ENCODE measurements around the gene HDAC4. TPM values are rescaled to one million over a fixed set of nuclear protein-coding genes. Genes with fewer than 3 reads are reported as not detected.

The HDAC4 gene
- total and polyA plus RNA-seq, 9 donors: 10.1 to 17.6 (median 13.3) TPM

DNA sequence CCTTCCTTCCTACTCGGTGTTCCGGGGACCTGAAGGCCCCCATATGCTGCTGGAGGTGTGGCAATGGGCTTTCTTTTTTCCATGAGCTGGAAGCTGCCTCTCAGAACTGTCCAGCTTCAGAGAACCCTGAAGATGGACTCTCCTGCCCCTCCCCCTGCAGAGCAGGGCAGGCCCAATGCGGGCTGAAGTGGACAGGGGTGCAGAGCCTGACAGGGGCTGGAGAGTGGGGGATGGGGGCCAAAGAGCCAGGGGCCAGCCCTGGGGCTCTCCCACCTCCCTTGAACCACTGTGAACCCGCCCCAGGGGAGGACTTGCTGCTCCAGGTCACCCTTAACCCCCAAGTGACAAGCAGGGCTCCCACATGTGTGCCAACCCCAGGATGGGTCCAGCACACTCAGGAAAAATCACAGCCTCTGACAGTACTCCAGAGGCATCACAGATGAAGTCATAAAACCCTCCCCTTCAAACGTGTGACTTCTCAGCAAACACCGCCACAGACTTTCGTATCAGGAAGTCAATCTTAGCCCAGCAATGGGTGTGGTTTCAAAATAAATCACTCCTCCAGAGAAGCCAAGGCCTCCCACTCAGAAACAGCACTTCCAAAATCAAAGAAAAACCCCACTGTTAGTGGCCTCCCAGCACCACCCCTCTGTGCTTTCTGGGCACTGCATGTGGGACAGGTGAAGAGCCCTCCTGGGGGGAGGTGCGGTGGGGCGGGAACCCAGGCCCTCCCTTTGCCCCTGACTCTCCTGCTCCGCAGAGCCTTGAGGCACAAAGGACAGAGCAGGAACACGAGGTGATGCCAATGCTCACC, 135.8 kb downstream of the HDAC4 start:
- H3K27me3 ChIP-seq (ENCODE audit: control insufficient read depth, insufficient read depth, low read length): no peaks in the 10 kb centered on the region
- H3K4me1 ChIP-seq (ENCODE audit: control insufficient read depth, insufficient read depth, low read length): peaks cover 65% of the 10 kb centered on the region
- peak; percentile 72 for DNase-seq
- no peaks in the 10 kb centered on the region for H3K9me3 ChIP-seq (replicated peaks; ENCODE audit: control insufficient read depth, low read depth, low read length)
- no peak overlapping the region for H3K4me3 ChIP-seq (ENCODE audit: low read length)
- peak overlapping the region; percentile 49 for H3K27ac ChIP-seq (ENCODE audit: low read length)
- no peaks in the 10 kb centered on the region for H3K36me3 ChIP-seq (ENCODE audit: control insufficient read depth, insufficient read depth, low read length)
- WGBS (ENCODE audit: insufficient coverage): 57% methylated on average over 8 of the region's 11 CpGs

DNA sequence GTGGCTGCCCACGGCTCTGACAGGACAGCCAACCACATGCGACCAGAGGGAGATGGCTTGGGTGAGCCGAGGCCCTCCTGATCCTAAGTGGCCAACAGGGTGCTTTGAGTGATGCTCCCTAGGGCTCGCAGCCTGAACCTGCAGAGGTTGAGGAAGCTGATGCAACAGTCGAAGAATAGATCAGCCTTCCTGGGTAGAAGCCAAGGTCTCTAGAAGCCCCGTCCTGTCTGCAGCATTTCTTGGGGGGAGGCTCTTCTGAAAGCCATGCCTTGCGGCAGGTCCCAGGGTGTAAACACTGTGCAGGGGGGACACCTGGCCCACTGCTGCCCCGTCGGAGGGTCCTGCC, 136.4 kb downstream of the HDAC4 start:
- H3K36me3 ChIP-seq (ENCODE audit: control insufficient read depth, insufficient read depth, low read length): no peaks in the 10 kb centered on the region
- H3K27me3 ChIP-seq (ENCODE audit: control insufficient read depth, insufficient read depth, low read length): no peaks in the 10 kb centered on the region
- 20% methylated on average over 7 of the region's 9 CpGs for WGBS (ENCODE audit: insufficient coverage)
- H3K27ac ChIP-seq (ENCODE audit: low read length): peak overlapping the region; percentile 49
- peaks cover 66% of the 10 kb centered on the region for H3K4me1 ChIP-seq (ENCODE audit: control insufficient read depth, insufficient read depth, low read length)
- H3K9me3 ChIP-seq (replicated peaks; ENCODE audit: control insufficient read depth, low read depth, low read length): no peaks in the 10 kb centered on the region
- H3K4me3 ChIP-seq (ENCODE audit: low read length): no peak overlapping the region
- DNase-seq: peak; percentile 76

DNA sequence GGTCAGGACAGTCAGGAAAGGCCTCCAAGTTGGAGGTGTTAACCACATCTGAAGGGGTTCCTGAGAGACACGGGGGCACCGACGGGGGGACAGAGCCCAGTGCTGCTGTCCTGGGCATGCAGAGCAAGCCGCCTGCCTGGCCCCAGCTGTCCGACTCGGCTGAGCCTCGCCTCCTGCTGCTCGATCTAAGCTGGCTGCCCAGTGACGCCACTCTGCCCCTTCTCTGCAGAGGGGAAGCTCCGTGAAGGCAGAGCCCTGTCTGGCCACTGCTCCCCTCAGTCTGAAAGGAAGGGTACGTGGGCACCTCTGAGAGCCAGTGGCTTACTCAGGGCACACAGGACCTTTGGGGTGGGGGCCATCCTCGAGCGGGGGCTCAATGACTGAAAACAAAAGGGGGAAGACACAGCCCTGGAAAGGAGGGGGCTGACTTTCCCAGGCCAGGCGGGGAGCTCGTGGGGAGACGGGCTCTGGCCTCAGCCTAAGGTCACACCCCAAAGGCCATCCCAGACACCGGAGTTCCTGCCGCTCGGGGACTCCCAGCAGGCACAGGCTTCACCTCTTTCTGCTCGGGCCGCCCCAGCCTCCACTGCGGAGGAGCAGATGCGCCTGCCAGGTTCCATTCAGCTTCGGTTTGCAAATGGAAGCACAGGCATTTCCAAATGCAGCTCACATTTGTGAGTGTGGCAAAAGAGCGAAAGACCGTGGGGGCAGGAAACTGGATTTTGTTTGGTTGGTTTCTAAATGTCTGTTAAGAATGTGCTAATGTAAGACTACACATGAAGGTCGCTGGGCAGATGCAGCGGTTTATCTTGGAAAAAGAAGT, 136.9 kb downstream of the HDAC4 start:
- Histone ChIP-seq H3K36me3 (ENCODE audit: control insufficient read depth, insufficient read depth, low read length) (no peaks in the 10 kb centered on the region), H3K27me3 (ENCODE audit: control insufficient read depth, insufficient read depth, low read length) (no peaks in the 10 kb centered on the region), H3K4me3 (ENCODE audit: low read length) (no peak overlapping the region), H3K27ac (ENCODE audit: low read length) (peak overlapping the region; percentile 49), H3K9me3 (replicated peaks; ENCODE audit: control insufficient read depth, low read depth, low read length) (no peaks in the 10 kb centered on the region), H3K4me1 (ENCODE audit: control insufficient read depth, insufficient read depth, low read length) (peaks cover 66% of the 10 kb centered on the region)
- WGBS (ENCODE audit: insufficient coverage): 63% methylated on average over 24 of the region's 28 CpGs
- no peak for DNase-seq

DNA sequence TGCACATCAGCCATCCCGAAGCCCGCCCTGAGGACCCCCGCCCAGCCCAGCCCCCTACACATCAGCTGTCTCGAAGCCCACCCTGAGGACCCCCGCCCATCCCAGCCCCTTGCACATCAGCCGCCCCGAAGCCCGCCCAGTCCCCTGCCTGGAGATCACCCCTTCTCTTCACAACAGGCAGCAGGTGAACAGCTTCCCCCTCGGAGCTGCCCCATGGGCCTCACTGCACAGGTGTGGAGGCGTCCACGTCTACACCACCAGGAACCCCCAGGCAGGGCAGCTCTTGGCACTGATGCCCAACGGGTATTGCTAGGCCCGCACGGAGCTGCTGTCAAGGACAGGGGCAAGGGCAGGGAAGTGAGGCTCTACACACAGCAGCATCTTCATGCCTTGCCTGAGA, 137.6 kb downstream of the HDAC4 start:
- Histone ChIP-seq H3K27ac (ENCODE audit: low read length) (peak overlapping the region; percentile 49), H3K9me3 (replicated peaks; ENCODE audit: control insufficient read depth, low read depth, low read length) (peaks cover 2% of the 10 kb centered on the region), H3K4me1 (ENCODE audit: control insufficient read depth, insufficient read depth, low read length) (peaks cover 61% of the 10 kb centered on the region), H3K27me3 (ENCODE audit: control insufficient read depth, insufficient read depth, low read length) (no peaks in the 10 kb centered on the region), H3K36me3 (ENCODE audit: control insufficient read depth, insufficient read depth, low read length) (no peaks in the 10 kb centered on the region), H3K4me3 (ENCODE audit: low read length) (no peak overlapping the region)
- 86% methylated on average over 7 of the region's 14 CpGs for WGBS (ENCODE audit: insufficient coverage)
- no peak for DNase-seq

DNA sequence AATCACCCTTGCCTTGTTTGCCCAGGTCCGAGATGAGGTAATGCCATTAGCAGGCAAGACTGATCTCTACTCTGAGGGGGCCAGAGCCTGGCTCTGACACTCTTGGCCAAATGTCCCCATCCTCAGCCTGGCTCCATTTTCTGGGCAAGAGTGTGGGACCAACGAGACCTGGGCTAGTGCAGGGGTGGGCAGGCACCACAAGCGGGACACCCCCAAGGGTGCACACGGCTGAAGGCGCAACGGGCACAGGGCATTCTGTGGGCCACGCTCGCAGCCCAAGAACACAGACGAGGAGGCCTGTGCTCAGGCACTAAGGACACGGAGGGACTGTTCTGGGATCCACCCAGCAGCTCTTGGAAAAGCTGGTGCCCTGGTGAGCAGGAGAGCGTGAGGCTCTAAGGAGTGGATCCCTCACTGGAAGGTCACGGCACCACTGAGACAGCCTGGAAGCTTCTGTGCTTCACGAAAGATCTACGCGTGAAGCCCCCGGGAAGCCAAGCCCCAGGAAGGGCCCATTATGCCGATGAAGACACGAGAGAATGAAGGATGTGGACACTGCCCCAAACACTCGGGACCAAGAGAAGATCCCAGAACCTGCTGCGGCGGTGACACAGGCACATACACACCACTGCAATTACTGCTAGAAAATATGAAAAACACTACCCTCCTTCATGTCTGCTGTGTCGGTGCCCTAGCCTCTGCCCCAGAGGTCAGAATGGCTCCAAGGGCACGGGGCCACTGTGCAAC, 138.2 kb downstream of the HDAC4 start:
- Histone ChIP-seq H3K27me3 (ENCODE audit: control insufficient read depth, insufficient read depth, low read length) (no peaks in the 10 kb centered on the region), H3K9me3 (replicated peaks; ENCODE audit: control insufficient read depth, low read depth, low read length) (peaks cover 7% of the 10 kb centered on the region), H3K4me3 (ENCODE audit: low read length) (no peak overlapping the region), H3K27ac (ENCODE audit: low read length) (no peak overlapping the region), H3K4me1 (ENCODE audit: control insufficient read depth, insufficient read depth, low read length) (peaks cover 55% of the 10 kb centered on the region), H3K36me3 (ENCODE audit: control insufficient read depth, insufficient read depth, low read length) (no peaks in the 10 kb centered on the region)
- WGBS (ENCODE audit: insufficient coverage): 86% methylated on average over 20 of the region's 23 CpGs
- no peak for DNase-seq

DNA sequence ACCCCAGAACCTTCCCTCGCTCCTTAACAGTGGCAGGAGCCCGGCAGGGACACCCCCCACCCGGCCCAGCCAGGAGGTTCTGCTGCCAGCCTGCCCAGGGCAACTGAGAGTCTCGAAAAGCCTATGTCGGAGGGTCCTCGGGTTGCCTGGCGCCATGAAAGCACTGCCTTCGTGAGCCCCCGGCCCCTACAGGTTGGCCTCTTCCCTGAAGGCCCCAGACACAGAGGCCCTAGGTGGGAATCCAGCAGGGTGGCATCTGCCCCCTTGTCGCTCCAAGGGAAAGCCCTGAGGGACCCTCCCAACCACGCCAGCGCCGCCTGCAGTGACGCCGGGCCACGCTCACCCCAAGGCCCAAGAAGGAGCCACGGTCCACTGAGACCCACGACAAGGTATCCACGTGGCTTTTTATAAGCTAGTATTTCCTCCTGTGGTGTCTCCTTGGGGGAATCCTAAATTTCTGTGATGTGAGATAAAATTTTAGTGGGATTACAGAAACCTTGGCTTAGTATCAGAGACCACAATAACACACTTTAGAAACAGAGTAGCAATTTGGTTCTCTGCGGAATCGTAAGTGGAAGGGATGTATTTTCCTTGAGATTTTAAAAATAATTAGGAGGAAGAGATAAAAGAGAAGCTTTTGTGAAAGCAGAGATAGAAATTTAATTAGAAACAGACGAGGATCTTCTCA, 138.9 kb downstream of the HDAC4 start:
- peaks cover 48% of the 10 kb centered on the region for H3K4me1 ChIP-seq (ENCODE audit: control insufficient read depth, insufficient read depth, low read length)
- 92% methylated on average over 16 of the region's 22 CpGs for WGBS (ENCODE audit: insufficient coverage)
- peaks cover 7% of the 10 kb centered on the region for H3K9me3 ChIP-seq (replicated peaks; ENCODE audit: control insufficient read depth, low read depth, low read length)
- DNase-seq: no peak
- no peak overlapping the region for H3K27ac ChIP-seq (ENCODE audit: low read length)
- no peaks in the 10 kb centered on the region for H3K36me3 ChIP-seq (ENCODE audit: control insufficient read depth, insufficient read depth, low read length)
- H3K4me3 ChIP-seq (ENCODE audit: low read length): no peak overlapping the region
- no peaks in the 10 kb centered on the region for H3K27me3 ChIP-seq (ENCODE audit: control insufficient read depth, insufficient read depth, low read length)

DNA sequence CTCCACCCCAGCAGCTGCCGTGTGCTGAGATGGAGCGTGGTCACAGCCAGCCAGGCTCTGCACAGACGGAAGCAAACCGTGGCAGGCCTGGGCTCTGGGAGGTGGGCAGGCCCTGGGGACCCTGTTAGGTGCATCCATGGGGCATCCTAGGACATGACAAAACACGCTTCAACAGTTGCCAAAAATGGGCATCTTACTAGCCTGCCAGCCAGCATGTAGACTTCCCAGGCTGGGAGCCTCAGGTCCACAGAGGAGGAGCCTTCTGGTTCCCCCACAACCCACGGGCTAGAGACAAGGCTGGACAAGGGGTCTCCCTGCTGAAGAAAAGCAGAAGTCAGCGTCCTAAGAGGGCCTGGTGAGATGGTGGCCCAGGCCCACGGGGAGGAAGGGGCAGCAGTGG, 139.5 kb downstream of the HDAC4 start:
- Histone ChIP-seq H3K4me1 (ENCODE audit: control insufficient read depth, insufficient read depth, low read length) (peaks cover 44% of the 10 kb centered on the region), H3K36me3 (ENCODE audit: control insufficient read depth, insufficient read depth, low read length) (no peaks in the 10 kb centered on the region), H3K27me3 (ENCODE audit: control insufficient read depth, insufficient read depth, low read length) (no peaks in the 10 kb centered on the region), H3K27ac (ENCODE audit: low read length) (no peak overlapping the region), H3K4me3 (ENCODE audit: low read length) (no peak overlapping the region), H3K9me3 (replicated peaks; ENCODE audit: control insufficient read depth, low read depth, low read length) (peaks cover 7% of the 10 kb centered on the region)
- WGBS (ENCODE audit: insufficient coverage): 81% methylated on average over 7 of the region's 8 CpGs
- DNase-seq: no peak

DNA sequence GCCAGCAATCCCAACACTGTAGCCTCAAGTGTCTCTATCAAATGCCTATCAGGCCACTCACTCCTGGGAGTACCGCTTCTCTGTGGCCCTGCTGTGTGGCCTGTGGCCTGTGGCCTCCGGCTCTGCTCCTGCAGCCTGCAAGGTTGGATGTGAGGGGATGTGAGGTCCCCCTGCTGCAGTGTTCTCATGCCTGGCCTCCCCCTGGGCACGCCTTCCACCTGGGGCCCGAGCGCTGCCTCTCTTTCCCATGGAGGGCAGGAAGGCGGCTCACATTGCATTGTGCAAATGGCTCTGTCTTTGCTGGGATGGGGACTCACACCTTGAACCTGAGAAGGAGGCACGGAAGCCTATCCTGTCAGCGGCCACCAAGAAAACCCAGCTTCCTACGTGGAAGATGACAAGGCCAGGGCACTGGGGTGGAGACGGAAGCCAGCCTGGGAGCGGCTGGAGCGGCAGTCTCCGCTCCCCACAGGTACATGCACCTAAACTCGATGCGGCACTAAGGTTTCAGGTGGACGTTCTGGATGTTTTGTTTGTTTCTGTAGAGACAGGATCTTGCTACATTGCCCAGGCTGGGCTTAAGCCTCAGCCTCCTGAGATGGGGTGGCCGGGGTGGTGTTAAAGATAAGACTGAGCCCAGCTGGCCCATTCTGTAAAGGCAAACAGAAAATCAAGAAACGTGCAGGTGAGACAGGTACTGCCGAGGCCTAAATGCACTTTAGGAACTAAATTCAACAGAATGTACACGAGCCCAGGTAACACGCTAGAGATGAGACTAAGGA, 140.1 kb downstream of the HDAC4 start:
- H3K4me1 ChIP-seq (ENCODE audit: control insufficient read depth, insufficient read depth, low read length): peaks cover 41% of the 10 kb centered on the region
- H3K4me3 ChIP-seq (ENCODE audit: low read length): no peak overlapping the region
- peaks cover 7% of the 10 kb centered on the region for H3K9me3 ChIP-seq (replicated peaks; ENCODE audit: control insufficient read depth, low read depth, low read length)
- no peak overlapping the region for H3K27ac ChIP-seq (ENCODE audit: low read length)
- no peaks in the 10 kb centered on the region for H3K27me3 ChIP-seq (ENCODE audit: control insufficient read depth, insufficient read depth, low read length)
- H3K36me3 ChIP-seq (ENCODE audit: control insufficient read depth, insufficient read depth, low read length): no peaks in the 10 kb centered on the region
- 90% methylated on average over 18 of the region's 21 CpGs for WGBS (ENCODE audit: insufficient coverage)
- no peak for DNase-seq

DNA sequence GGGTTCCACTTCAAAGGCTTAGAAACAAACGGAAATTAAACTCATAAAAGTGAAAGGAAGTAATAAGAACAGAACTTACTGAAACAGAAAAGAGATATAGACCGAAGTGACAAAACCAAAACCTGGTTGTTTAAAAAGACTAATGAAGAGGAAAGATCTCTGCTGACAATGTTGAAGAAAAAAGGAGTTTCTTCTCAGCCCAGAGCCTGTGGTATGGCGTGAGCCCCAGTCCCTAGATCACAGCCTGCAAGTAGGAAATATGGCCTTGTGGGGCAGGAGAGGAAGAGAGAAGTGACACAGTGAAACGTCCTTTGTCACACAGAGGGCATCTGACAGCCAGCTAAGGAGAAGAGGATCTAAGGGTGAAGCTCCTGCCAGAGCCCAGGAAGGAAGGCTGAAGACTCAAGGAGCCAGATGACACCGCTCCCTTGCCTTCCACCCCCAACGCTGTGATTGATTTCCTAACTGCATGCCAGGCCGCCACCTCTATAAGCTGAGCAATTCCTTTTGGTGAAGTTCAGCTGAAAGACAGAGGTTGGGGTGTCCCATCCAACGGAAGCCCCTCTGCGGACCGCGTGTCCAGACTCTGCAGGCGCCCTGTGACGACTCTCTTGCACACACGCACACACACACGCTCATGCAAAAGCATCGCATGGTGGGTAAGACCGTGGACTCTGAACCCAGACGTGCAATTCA, 141.1 kb downstream of the HDAC4 start:
- peaks cover 37% of the 10 kb centered on the region for H3K4me1 ChIP-seq (ENCODE audit: control insufficient read depth, insufficient read depth, low read length)
- H3K27me3 ChIP-seq (ENCODE audit: control insufficient read depth, insufficient read depth, low read length): no peaks in the 10 kb centered on the region
- no peak overlapping the region for H3K27ac ChIP-seq (ENCODE audit: low read length)
- no peak overlapping the region for H3K4me3 ChIP-seq (ENCODE audit: low read length)
- H3K9me3 ChIP-seq (replicated peaks; ENCODE audit: control insufficient read depth, low read depth, low read length): peaks cover 7% of the 10 kb centered on the region
- 75% methylated on average over 13 of the region's 18 CpGs for WGBS (ENCODE audit: insufficient coverage)
- DNase-seq: no peak
- no peaks in the 10 kb centered on the region for H3K36me3 ChIP-seq (ENCODE audit: control insufficient read depth, insufficient read depth, low read length)

Data from muscle of leg (tissue), 11 donors.